GM18498 (cell line): ENCODE measurements around the gene RPL39L.
A peak's percentile ranks its signal among the peaks of the same experiment; 100 is the strongest.
"Not testable (repeated sequence)": the region's sequence is repeated elsewhere in the genome, so short reads cannot be mapped to it uniquely, and the experiment has no call there.

Experiments used
- ATAC-seq: cut with Tn5 transposase; IDR thresholded peaks from one replicate; pipeline ENCODE4 v1.9.1; 2021; ENCODE audit warnings: mild to moderate bottlenecking, moderate library complexity; ENCODE audit not compliant: unreplicated experiment

The RPL39L gene

DNA sequence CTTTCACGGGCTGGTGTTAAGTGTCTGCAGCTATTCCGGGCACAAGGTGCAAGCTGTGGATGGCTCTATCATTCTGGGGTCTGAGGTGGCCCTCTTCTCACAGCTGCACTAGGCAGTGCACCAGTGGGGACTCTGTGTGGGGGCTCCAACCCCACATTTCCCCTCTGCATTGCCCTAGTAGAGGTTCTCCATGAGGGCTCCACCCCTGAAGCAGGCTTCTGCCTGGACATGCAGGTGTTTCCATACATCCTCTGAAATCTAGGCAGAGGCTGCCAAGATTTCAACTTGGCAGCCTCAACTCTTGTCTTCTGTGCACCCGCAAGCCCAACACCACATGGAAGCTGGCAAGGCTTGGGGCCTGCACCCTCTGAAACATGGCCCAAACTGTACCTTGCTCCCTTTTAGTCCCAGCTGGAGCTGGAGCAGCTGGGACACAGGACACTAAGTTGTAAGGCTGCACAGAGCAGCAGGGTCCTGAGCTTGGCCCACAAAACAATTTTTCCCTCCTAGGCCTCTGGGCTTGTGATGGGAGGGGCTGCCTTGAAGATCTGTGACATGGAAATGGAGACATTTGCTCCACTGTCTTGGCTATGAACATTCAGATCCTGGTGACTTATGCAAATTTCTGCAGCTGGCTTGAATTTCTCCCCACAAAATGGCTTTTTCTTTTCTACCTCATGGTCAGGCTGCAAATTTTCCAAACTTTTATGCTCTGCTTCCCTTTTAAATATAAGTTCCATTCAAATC, 6.0 kb upstream of the RPL39L start:
- no peak for ATAC-seq

DNA sequence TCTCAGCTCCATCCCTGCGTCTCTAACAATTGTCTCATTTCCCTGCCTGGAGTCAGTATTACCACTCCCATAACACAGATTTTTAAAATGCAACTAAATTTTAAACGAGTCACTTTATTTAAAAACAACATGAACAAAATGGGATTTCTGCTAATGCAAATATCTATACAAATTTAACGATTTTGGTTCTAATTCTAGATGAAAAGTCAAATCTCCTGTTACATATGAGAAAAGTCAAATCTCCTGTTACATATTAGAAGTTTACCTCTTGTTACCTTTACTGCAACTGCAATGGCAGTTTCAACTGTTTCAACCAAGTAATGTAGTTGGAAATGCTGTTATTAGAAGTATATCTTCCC, 578 bp upstream of the RPL39L start:
- ATAC-seq, result no peak

DNA sequence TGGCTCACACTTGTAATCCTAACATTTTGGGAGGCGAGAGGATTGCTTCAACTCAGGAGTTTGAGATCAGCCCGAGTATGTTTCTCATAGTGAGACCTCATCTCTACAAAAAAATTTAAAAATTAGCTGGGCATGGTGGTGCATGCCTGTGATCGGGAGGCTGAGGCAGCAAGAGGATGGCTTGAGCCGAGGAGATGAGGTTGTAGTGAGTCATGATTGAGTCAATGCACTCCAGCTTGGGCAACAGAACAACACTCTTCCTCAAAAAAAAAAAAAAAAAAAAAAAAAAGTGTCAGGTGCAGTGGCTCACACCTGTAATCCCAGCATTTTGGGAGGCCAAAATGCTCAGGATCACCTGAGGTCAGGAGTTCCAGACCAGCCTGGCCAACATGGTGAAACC, 2.4 kb downstream of the RPL39L start:
- no peak for ATAC-seq

DNA sequence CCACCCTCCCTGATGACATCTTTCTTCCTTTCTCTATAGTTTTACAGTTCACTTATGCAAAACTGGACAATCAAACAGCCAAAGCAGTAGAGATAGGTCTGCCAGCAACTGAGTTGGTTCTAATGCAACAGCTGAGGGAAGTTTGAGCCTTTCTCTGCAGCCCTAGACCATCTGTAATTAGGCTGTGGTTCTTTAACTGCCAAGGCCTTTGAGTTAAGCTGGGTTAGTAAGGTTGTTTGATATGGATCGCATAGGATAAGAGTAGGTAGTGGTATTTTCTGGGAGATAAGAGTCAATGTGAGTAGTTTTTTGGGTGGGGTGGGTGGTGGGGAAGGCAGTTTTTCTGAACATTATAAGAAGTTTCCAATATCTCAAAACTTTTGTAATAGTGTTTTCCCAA, 3.0 kb downstream of the RPL39L start:
- ATAC-seq, result no peak

DNA sequence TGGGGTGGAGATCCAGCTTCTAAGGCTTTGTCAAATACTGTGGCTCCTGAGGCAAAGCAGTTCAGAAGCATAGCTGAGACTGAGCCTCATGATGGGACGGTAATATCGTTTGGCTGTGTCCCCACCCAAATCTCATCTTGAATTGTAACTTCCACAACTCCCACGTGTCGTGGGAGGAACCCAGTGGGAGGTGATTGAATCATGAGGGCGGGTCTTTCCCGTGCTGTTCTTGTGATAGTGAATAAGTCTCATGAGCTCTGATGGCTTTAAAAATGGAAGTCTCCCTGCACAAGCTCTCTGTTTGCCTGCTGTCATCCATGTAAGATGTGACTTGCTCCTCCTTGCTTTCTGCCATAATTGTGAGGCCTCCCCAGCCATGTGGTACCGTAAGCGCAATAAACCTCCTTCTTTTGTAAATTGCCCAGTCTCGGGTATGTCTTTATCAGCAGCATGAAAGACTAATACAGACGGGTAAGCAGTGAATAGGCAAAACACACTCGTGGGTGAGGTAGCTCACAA, 4.1 kb downstream of the RPL39L start:
- not testable (repeated sequence) for ATAC-seq

DNA sequence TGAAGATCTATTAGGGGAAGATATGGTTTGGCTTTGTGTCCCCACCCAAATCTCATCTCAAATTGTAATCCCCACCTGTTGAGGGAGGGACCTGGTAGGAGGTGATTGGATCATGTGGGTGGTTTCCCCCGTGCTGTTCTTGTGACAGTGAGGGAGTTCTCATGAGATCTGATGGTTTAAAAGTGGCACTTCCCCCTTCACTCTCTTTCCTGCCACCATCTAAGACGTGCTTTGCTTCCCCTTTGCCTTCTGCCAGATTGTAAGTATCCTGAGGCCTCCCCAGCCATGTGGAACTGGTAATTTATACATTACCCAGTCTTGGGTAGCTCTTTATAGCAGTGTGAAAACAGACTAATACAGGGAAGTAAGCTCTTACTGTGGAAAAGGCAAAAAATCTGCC, 6.1 kb downstream of the RPL39L start:
- not testable (repeated sequence) for ATAC-seq

DNA sequence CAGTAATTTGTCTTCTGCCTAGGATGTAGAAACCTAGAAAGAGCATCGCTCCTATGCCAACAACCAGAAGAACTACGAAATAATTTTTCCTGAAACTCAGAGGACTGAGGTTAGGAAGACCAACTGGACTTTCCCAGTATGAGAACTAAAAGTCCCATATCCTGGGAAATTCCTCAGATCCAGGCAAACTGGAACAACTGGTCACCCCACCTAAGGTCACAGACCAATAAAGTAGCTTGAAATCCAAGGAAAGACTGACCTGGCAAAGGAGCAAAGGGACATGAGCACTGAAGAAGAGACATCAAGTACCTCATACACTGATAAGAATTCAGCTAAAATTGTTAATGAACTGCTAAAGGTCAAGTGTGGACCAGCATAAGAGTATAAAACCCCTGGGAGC, 6.6 kb downstream of the RPL39L start:
- ATAC-seq, result no peak

DNA sequence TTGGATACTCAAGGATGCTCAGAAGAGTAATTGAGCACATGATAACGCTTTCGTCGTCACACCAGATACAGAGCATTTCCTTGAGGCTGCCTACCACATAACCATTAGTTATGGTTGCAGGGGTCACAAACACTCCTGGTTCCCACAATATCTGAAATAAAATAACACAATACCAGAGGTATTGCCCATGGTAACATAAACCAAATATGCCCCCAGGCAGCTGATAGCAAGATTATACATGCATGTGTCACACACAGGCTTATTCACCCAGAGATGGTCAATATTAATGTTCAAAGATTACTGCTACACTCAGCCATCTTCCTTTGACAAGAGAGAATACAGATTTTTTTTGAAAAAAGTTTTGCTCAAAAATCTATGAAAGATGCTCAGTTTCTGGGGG, 7.3 kb downstream of the RPL39L start:
- no peak for ATAC-seq

DNA sequence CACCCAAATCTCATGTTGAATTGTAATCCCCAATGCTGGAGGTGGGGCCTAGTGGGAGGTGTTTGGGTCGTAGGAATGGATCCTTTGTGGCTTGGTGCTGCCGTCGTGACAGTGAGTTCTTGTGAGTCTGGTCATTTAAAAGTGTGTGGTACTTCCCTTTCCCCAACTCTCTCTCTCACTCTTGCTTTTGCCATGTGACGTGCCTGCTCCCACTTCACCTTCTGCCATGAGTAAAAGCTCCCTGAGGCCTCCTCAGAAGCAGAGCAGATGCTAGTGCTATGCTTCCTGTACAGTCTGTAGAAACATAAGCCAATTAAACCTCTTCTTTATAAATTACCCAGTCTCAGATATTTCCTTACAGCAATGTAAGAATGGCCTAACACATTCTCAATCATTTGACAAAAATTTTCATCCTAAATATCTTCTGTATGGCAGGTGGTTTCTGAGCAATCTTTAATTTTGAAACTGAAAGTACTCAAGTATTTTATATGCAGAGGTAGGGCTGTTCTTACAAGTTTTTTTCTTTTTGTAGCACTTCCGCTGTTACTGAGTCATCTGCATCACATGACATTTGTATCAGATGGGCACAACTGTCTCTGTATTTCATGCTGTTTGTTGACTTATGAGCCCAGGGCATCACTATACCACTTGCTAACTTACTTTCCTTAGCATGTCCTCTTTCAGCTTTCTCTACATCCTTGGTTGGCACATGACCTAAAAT, 8.8 kb downstream of the RPL39L start:
- ATAC-seq, result peak; percentile 90

DNA sequence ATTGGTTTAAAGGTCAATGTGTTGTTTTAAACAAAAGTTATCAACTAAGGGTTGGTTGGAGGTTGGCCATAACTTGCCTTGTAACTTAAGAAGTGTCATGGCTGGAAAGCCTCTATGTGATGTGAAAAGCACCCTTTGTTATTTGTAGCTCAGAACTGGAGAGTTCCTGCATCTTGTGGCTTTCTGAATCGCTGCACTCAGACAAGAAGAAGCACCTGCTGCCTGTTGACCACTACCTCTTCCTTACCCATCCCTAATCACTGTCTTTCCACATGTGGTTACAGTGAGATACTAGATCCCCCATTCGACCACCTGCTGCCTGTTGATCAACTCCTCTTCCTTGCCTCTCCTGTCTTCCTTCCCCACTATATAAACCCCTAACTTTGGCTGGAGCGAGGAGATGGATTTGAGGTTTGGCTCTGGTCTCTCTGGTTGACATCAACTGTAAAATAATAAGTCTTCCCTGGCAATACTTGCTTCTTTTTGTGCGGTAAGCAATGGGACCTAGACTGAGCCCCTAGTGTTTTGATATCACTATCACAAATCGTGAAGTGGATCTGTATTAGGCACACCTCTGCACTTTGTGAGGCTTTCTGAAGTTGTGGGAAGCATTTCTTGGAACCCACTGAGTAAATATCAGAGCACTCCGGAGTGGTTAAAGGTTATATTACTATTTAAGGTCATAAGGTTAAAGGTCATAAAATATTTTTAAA, 13.8 kb downstream of the RPL39L start:
- peak; percentile 70 for ATAC-seq

DNA sequence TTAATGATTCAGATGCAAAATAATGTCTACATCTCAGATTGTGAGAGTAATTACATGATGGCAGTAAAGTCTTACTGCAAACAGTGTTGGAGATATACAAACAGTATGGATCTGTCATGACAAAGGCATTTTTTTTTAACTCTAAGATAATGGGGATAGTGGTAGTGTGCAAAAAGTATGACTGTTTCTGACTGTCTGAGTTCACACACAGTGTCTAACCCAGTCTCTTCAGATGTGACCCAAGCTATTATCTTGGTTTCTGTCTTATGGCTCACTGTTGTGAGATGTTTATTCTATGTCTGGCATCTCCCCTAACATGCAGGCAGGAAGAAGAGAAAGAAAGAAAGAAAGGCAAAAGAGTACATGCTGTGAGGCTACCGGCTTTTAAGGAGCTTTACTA, 17.0 kb downstream of the RPL39L start:
- no peak for ATAC-seq

DNA sequence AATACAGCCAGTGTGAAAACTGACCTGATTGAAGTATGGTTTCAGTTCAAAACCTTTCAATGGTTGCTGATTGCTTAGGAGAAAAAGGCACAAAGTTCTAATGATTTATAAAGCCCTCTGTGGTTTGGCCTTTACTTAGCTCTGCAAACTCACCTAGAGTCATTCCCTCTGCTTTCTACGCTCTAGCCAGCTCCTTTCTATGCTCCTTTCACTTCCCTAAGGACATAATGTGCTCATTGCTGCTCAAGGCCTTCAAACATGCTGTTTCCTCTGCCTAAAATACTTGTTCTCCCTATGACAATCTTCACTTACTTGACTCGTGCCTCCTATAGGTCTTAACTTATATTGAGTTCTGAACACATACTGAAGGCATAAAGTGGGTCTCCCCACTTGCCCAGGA, 19.0 kb downstream of the RPL39L start:
- no peak for ATAC-seq

DNA sequence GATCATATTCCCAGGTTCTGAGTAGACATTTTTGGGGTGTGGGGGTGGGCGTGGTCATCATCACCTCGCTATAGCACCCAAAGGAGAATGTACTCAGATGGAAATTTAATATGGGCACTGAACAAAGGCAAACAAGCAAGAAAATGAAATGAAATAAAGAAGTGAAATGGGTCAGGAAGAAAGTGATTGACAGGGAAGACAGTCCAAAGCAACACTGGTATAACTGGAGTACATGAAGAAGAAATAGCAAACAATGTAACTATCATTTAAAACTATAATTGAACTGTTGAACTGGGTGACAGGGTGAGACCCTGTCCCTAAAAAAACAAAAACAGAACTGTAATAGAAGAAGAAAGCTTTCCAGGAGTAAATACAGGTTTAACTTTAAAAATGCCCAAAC, 24.8 kb downstream of the RPL39L start:
- no peak for ATAC-seq

DNA sequence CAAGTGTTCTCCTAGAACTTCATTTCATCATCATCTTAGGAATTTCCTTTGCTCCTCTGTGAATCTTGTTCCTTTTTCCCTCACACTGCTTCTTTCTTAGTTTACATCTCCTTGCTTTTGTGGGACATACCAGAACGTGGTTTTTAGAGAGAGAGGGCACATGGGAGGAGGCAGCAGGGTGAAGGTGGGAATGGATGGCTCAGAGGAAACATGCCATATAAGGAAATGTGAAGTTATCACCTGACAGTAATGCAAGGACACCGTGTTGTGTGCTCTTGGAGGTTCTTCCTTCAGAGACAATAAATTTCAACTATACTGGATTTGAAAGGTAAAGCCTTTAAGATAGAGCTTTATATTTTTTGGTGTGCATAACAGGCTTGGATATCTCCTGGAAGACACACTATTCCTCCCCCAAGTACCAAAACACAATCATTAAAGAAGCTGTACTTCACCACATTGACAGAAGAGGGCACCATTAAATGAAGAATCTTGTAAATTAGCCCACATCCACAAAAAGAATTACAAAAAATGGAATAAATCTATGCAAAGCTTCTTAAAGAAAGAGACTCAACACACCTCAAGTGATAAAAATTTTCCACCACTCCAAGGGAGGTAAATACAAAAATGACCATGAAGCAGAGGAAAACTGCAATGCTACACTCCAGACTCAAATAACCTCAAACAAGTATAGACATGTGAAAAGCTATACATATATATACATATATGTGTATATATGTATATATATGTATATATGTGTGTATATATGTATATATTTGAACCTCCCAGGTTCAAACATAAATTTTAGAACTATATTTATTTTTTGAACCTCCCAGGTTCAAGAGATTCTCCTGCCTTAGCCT, 26.1 kb downstream of the RPL39L start:
- ATAC-seq, result no peak

DNA sequence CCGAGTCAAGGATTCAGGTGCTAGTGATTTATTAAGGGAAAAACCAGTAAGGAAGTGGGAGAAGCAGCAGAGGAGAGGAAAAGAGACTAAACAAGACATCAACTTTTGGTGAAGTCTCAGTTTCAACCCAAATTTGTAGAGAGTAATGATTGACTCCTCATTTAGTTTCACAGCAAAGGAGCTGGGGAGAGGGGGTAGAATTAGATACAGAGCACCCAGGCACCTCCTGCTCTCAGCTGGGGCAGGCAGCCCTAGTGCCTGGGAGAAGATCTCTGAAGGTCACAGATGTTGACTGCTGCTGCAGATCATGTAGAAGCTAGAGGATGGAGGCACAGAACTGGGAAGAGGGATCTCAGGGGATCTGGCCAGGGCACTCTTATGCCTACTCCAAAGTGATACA, 29.1 kb downstream of the RPL39L start:
- ATAC-seq, result no peak

DNA sequence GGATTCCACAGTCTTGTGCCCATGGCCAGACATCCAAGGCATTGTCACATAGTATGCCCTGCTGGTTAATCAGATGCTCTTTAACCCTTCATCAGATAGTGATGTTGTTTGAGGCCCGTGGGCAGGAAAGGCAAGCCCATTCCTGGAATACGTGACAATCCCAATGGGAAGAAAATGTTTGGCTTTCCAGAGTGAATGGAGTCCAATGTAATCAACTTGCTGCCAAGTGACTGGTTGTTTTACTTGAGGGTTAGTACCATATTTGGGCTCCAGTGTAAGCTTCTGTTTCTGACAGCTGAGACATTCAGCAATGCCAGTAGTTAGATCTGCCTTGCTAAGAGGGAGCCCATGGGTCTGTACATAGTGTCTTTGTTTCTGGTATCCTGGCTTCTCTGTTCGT, 31.3 kb downstream of the RPL39L start:
- ATAC-seq, result no peak

DNA sequence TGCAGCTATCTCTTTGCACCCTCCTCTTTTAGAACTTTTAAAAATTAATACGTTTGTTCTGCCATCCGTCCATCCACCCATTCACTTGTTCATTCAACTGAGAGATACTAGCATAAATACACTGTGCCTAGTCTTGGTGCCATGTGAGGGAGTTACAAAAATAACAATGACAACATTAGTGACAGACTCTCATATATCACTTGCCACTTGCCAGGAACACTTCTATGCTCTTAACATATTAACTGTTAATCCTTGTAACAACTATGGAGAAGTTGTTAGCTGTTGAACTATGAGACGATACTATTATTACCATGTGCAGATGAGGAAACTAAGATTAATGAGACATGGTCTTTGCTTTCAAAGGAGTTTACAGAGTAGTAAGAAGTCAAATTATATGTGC, 33.6 kb downstream of the RPL39L start:
- ATAC-seq, result no peak

DNA sequence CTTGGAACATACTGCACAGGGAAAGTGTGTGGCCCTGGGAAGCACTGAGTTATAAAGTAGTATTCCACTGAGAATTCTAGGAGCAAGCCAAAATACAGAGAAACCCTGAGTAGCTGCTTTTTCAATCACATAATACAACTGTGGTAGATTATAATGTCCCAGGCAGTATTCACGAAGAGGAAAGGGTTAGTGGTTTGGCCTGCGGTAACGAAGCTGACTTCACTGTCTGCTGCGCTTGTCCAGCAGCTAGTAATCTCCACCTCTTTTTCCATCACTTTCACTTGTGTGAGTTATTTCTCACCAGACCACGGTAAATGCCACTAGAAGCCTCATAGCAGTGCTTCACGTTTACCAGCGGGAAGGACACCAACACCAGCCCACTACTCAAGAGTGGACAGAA, 34.4 kb downstream of the RPL39L start:
- ATAC-seq, result no peak

DNA sequence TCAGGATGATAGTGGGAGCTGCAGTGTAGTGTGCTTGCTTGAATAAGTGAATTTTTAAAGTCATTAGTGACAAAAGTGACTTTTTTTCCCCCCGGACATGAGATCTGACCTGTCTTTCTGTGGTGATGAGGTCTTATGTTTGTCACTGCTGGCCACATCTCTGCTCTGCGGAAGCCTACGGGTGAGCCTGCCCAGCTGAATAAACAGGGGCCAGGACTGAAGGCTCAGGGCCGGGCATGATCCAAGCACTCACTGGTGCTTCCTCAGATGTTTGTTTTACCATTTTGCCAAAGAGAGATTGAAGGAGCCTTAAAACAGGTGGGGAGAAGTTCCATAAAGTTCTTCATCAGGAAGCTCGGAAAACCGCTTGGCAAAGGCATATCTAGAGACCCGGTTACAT, 35.0 kb downstream of the RPL39L start:
- ATAC-seq, result no peak

DNA sequence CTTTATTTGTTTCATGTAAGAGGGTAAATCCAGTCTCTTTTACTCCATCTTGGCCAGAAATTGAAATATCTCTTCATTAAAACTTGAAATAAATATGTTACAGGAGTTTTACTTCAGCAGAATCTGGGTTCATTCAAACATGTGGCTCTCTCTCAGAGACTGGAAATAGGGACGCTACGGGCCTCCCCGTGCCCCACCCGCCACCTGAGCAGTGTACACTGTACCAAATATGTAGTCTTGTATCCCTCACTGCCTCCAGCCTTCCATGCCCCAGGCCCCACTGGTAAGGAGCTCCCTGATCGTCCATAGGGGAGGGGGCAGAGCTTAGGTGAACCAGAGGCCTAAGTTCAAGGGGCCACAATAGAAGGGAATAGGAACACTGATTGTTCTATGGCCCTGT, 36.0 kb downstream of the RPL39L start:
- ATAC-seq, result no peak

DNA sequence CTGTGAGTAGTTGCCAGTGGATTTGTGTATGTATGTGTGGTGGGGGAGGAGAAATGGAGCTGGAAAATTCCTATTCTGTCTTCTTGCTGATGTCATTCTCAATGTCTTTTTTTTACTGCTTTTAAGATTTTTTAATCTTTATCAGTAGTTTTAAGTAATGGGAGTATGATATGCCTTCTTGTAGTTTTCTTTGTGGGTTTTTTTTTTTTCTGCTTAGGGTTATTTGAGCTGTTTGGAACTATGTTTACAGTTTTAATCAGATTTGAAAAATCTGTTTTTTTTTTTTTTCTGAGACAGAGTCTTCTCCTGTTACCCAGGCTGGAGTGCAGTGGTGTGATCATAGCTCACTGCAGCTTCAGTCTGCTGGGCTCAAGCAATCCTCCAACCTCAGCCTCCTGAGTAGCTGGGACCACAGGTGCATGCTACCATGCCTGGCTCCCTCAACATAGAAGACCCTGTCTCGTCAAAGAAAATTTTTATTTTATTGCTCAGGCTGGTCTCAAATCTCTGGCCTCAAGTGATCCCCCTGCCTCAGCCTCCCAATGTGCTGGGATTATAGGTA, 37.1 kb downstream of the RPL39L start:
- ATAC-seq, result no peak
